ENCODE measurements around the gene OR2V2.

OR2V2 gene

GRCh38 chr5:181189363-181189961, 42.1 kb downstream of the OR2V2 start:
- in situ Hi-C loops (cut with HindIII; ENCODE audit: low sequenced_read_pairs): no loop called here
- TF ChIP-seq, protein P1, sequence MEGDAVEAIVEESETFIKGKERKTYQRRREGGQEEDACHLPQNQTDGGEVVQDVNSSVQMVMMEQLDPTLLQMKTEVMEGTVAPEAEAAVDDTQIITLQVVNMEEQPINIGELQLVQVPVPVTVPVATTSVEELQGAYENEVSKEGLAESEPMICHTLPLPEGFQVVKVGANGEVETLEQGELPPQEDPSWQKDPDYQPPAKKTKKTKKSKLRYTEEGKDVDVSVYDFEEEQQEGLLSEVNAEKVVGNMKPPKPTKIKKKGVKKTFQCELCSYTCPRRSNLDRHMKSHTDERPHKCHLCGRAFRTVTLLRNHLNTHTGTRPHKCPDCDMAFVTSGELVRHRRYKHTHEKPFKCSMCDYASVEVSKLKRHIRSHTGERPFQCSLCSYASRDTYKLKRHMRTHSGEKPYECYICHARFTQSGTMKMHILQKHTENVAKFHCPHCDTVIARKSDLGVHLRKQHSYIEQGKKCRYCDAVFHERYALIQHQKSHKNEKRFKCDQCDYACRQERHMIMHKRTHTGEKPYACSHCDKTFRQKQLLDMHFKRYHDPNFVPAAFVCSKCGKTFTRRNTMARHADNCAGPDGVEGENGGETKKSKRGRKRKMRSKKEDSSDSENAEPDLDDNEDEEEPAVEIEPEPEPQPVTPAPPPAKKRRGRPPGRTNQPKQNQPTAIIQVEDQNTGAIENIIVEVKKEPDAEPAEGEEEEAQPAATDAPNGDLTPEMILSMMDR (IDR thresholded peaks at IDR 0.05; ENCODE audit: low read depth, low read length, missing control alignments): no peak
- peak overlapping the region; percentile 88 for H3K4me3 ChIP-seq (ENCODE audit: low read depth, low read length)
- no peak for DNase-seq (ENCODE audit: low read depth)

DNA sequence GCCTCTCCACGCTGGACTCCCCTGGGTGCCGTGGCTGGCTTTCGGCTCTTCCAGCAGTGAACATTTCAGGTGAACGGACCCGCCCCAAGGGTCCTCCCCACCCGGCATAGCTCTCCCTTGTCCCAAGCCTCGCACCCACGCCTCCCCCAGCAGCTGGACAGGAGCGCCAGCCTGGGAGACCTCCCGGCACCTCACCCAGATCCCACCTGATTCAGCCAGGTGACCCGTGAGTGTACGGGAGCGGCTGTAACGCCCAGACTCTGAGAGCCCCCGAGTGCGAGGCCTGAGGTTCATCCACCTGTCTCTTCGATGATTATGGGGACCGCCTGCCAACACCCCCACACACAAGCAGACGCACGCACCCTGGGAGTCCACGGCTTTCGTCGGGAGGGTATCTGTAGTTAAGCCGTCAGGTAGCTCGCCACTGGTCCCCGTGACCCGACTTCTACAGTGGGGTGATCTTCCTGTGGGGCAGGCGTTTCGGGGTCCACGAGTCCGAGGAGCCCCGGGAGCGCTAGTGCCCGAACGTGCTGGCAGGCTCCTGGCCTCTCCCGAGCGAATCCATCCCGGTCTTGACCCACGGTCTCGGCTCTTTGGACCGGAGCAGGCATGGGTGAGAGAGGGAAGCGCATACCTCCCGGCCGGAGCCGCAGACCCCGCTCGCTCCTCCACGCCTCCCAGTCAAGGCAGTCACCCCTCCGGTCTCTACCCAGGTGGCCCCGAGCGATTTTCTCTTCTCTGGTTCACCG, 42.8 kb downstream of the OR2V2 start:
- TF ChIP-seq, protein P1 (IDR thresholded peaks at IDR 0.05; ENCODE audit: low read depth, low read length, missing control alignments): no peak
- H3K4me3 ChIP-seq (ENCODE audit: low read depth, low read length): peak overlapping the region; percentile 88
- in situ Hi-C loops (cut with HindIII; ENCODE audit: low sequenced_read_pairs): loop anchor here (10.0 kb wide), 1 partner anchor 405 kb away; no protein-coding TSS in a partner anchor
- no peak for DNase-seq (ENCODE audit: low read depth)

GRCh38 chr5:181190711-181191525, 43.5 kb downstream of the OR2V2 start:
- peak overlapping the region; percentile 88 for H3K4me3 ChIP-seq (ENCODE audit: low read depth, low read length)
- DNase-seq (ENCODE audit: low read depth): no peak
- TF ChIP-seq, protein P1 (IDR thresholded peaks at IDR 0.05; ENCODE audit: low read depth, low read length, missing control alignments): peak; percentile 17
- in situ Hi-C loops (cut with HindIII; ENCODE audit: low sequenced_read_pairs): loop anchor here (10.0 kb wide), 1 partner anchor 406 kb away; no protein-coding TSS in a partner anchor

GRCh38 chr5:181191526-181192336, 44.3 kb downstream of the OR2V2 start:
- peak overlapping the region; percentile 88 for H3K4me3 ChIP-seq (ENCODE audit: low read depth, low read length)
- TF ChIP-seq, protein P1 (IDR thresholded peaks at IDR 0.05; ENCODE audit: low read depth, low read length, missing control alignments): no peak
- DNase-seq (ENCODE audit: low read depth): peak; percentile 85
- in situ Hi-C loops (cut with HindIII; ENCODE audit: low sequenced_read_pairs): loop anchor here (10.0 kb wide), 1 partner anchor 407 kb away; no protein-coding TSS in a partner anchor

DNA sequence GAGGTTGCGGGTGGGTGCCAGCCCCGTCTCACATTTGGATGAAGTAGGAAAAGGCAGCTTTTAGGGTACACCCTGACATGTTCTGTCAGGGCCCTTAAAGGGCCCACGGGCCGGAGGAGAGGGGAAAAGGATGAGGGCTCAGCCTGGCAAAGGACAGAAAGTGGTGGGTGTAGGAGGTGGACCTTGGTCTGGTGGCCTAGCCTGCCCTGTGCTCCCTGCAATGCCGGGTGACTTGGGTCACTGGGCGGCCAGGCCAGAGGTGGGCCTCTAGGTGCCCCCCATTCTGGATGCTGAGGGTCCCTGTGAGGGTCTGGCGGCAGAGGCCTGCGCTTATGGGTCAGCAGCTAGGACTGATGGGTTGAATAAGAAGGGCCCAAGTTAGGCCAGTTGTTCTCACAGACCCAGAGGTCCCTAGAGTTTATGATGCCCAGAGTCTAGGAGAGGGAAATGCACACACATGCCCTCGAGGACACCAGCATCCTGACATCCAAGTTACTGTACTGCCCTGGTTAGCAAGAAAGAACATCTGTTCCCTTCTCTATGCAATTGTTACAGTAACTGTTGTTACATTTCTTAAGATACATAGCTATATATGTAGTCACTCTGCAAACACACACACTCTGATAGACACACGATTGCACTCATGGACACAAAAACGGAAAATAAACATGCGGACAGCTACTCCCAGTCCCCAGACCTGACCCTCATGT, 45.1 kb downstream of the OR2V2 start:
- in situ Hi-C loops (cut with HindIII; ENCODE audit: low sequenced_read_pairs): loop anchor here (10.0 kb wide), 1 partner anchor 408 kb away; no protein-coding TSS in a partner anchor
- no peak for DNase-seq (ENCODE audit: low read depth)
- TF ChIP-seq, protein P1 (IDR thresholded peaks at IDR 0.05; ENCODE audit: low read depth, low read length, missing control alignments): no peak
- H3K4me3 ChIP-seq (ENCODE audit: low read depth, low read length): peak overlapping the region; percentile 88
